ENCODE data around the gene ATP1A2.

The ATP1A2 gene

GRCh38 chr1:160112357-160112756, 3.2 kb upstream of the ATP1A2 start:
- Histone ChIP-seq H3K4me1 (ENCODE audit: control insufficient read depth in 2 of 2, insufficient read depth in 2 of 2, low read length in 2 of 2) (no peaks in the 10 kb centered on the region), H3K27me3 (ENCODE audit: control insufficient read depth in 2 of 2, insufficient read depth in 2 of 2, low read length in 2 of 2) (peaks cover 6 to 7% of the 10 kb centered on the region in 2 donors), H3K9ac (ENCODE audit: low read depth in 1 of 2, low read length in 2 of 2) (no peak overlapping the region), H3K9me3 (ENCODE audit: control insufficient read depth in 2 of 2, low read length in 2 of 2) (no peaks in the 10 kb centered on the region), H3K36me3 (ENCODE audit: control insufficient read depth in 2 of 2, insufficient read depth in 2 of 2, low read length in 2 of 2) (no peaks in the 10 kb centered on the region), H3K27ac (ENCODE audit: low read depth in 2 of 2, low read length in 2 of 2) (no peak overlapping the region), H3K4me3 (ENCODE audit: low read length in 2 of 2) (no peak overlapping the region)

GRCh38 chr1:160113407-160113806, 2.2 kb upstream of the ATP1A2 start:
- Histone ChIP-seq H3K9me3 (ENCODE audit: control insufficient read depth in 2 of 2, low read length in 2 of 2) (no peaks in the 10 kb centered on the region), H3K27me3 (ENCODE audit: control insufficient read depth in 2 of 2, insufficient read depth in 2 of 2, low read length in 2 of 2) (peaks cover 6 to 9% of the 10 kb centered on the region in 2 donors), H3K36me3 (ENCODE audit: control insufficient read depth in 2 of 2, insufficient read depth in 2 of 2, low read length in 2 of 2) (no peaks in the 10 kb centered on the region), H3K4me1 (ENCODE audit: control insufficient read depth in 2 of 2, insufficient read depth in 2 of 2, low read length in 2 of 2) (no peaks in the 10 kb centered on the region), H3K27ac (ENCODE audit: low read depth in 2 of 2, low read length in 2 of 2) (no peak overlapping the region), H3K9ac (ENCODE audit: low read depth in 1 of 2, low read length in 2 of 2) (no peak overlapping the region), H3K4me3 (ENCODE audit: low read length in 2 of 2) (no peak overlapping the region)

GRCh38 chr1:160114085-160114484, 1.5 kb upstream of the ATP1A2 start:
- H3K9me3 ChIP-seq (ENCODE audit: control insufficient read depth in 2 of 2, low read length in 2 of 2) = no peaks in the 10 kb centered on the region
- H3K36me3 ChIP-seq (ENCODE audit: control insufficient read depth in 2 of 2, insufficient read depth in 2 of 2, low read length in 2 of 2) = no peaks in the 10 kb centered on the region
- H3K27ac ChIP-seq (ENCODE audit: low read depth in 2 of 2, low read length in 2 of 2) = no peak overlapping the region
- H3K9ac ChIP-seq (ENCODE audit: low read depth in 1 of 2, low read length in 2 of 2) = no peak overlapping the region
- no peak overlapping the region for H3K4me3 ChIP-seq (ENCODE audit: low read length in 2 of 2)
- H3K4me1 ChIP-seq (ENCODE audit: control insufficient read depth in 2 of 2, insufficient read depth in 2 of 2, low read length in 2 of 2) = no peaks in the 10 kb centered on the region
- H3K27me3 ChIP-seq (ENCODE audit: control insufficient read depth in 2 of 2, insufficient read depth in 2 of 2, low read length in 2 of 2) = peaks cover 6 to 9% of the 10 kb centered on the region in 2 donors

- Histone ChIP-seq H3K9ac (ENCODE audit: low read depth in 1 of 2, low read length in 2 of 2) (no peak overlapping the region), H3K27ac (ENCODE audit: low read depth in 2 of 2, low read length in 2 of 2) (peak overlapping the region in 1 of 2 donors; percentile 17), H3K36me3 (ENCODE audit: control insufficient read depth in 2 of 2, insufficient read depth in 2 of 2, low read length in 2 of 2) (no peaks in the 10 kb centered on the region), H3K4me3 (ENCODE audit: low read length in 2 of 2) (peak overlapping the region; percentile 17 to 42), H3K4me1 (ENCODE audit: control insufficient read depth in 2 of 2, insufficient read depth in 2 of 2, low read length in 2 of 2) (no peaks in the 10 kb centered on the region), H3K9me3 (ENCODE audit: control insufficient read depth in 2 of 2, low read length in 2 of 2) (no peaks in the 10 kb centered on the region), H3K27me3 (ENCODE audit: control insufficient read depth in 2 of 2, insufficient read depth in 2 of 2, low read length in 2 of 2) (peaks cover 6 to 9% of the 10 kb centered on the region in 2 donors)
Measured at GRCh38 chr1:160116283-160117147, 956 bp downstream of the ATP1A2 start.

GRCh38 chr1:160117300-160117699, 1.7 kb downstream of the ATP1A2 start:
- H3K27me3 ChIP-seq (ENCODE audit: control insufficient read depth in 2 of 2, insufficient read depth in 2 of 2, low read length in 2 of 2) = peaks cover 6 to 9% of the 10 kb centered on the region in 2 donors
- H3K4me1 ChIP-seq (ENCODE audit: control insufficient read depth in 2 of 2, insufficient read depth in 2 of 2, low read length in 2 of 2) = no peaks in the 10 kb centered on the region
- no peak overlapping the region for H3K27ac ChIP-seq (ENCODE audit: low read depth in 2 of 2, low read length in 2 of 2)
- H3K9me3 ChIP-seq (ENCODE audit: control insufficient read depth in 2 of 2, low read length in 2 of 2) = no peaks in the 10 kb centered on the region
- H3K4me3 ChIP-seq (ENCODE audit: low read length in 2 of 2) = peak overlapping the region in 1 of 2 donors; percentile 42
- no peaks in the 10 kb centered on the region for H3K36me3 ChIP-seq (ENCODE audit: control insufficient read depth in 2 of 2, insufficient read depth in 2 of 2, low read length in 2 of 2)
- H3K9ac ChIP-seq (ENCODE audit: low read depth in 1 of 2, low read length in 2 of 2) = no peak overlapping the region

- Histone ChIP-seq H3K36me3 (ENCODE audit: control insufficient read depth in 2 of 2, insufficient read depth in 2 of 2, low read length in 2 of 2) (no peaks in the 10 kb centered on the region), H3K9me3 (ENCODE audit: control insufficient read depth in 2 of 2, low read length in 2 of 2) (no peaks in the 10 kb centered on the region), H3K9ac (ENCODE audit: low read depth in 1 of 2, low read length in 2 of 2) (no peak overlapping the region), H3K27me3 (ENCODE audit: control insufficient read depth in 2 of 2, insufficient read depth in 2 of 2, low read length in 2 of 2) (peaks cover 6 to 9% of the 10 kb centered on the region in 2 donors), H3K4me3 (ENCODE audit: low read length in 2 of 2) (no peak overlapping the region), H3K27ac (ENCODE audit: low read depth in 2 of 2, low read length in 2 of 2) (no peak overlapping the region), H3K4me1 (ENCODE audit: control insufficient read depth in 2 of 2, insufficient read depth in 2 of 2, low read length in 2 of 2) (no peaks in the 10 kb centered on the region)
Measured at GRCh38 chr1:160117709-160118183, 2.2 kb downstream of the ATP1A2 start.

- Histone ChIP-seq H3K27me3 (ENCODE audit: control insufficient read depth in 2 of 2, insufficient read depth in 2 of 2, low read length in 2 of 2) (peaks cover 6 to 9% of the 10 kb centered on the region in 2 donors), H3K4me1 (ENCODE audit: control insufficient read depth in 2 of 2, insufficient read depth in 2 of 2, low read length in 2 of 2) (no peaks in the 10 kb centered on the region), H3K9ac (ENCODE audit: low read depth in 1 of 2, low read length in 2 of 2) (no peak overlapping the region), H3K27ac (ENCODE audit: low read depth in 2 of 2, low read length in 2 of 2) (no peak overlapping the region), H3K9me3 (ENCODE audit: control insufficient read depth in 2 of 2, low read length in 2 of 2) (no peaks in the 10 kb centered on the region), H3K36me3 (ENCODE audit: control insufficient read depth in 2 of 2, insufficient read depth in 2 of 2, low read length in 2 of 2) (no peaks in the 10 kb centered on the region), H3K4me3 (ENCODE audit: low read length in 2 of 2) (no peak overlapping the region)
Measured at GRCh38 chr1:160118928-160119327, 3.4 kb downstream of the ATP1A2 start.

GRCh38 chr1:160120797-160121196, 5.2 kb downstream of the ATP1A2 start:
- Histone ChIP-seq H3K9ac (ENCODE audit: low read depth in 1 of 2, low read length in 2 of 2) (no peak overlapping the region), H3K4me1 (ENCODE audit: control insufficient read depth in 2 of 2, insufficient read depth in 2 of 2, low read length in 2 of 2) (no peaks in the 10 kb centered on the region), H3K36me3 (ENCODE audit: control insufficient read depth in 2 of 2, insufficient read depth in 2 of 2, low read length in 2 of 2) (no peaks in the 10 kb centered on the region), H3K27ac (ENCODE audit: low read depth in 2 of 2, low read length in 2 of 2) (no peak overlapping the region), H3K9me3 (ENCODE audit: control insufficient read depth in 2 of 2, low read length in 2 of 2) (no peaks in the 10 kb centered on the region), H3K27me3 (ENCODE audit: control insufficient read depth in 2 of 2, insufficient read depth in 2 of 2, low read length in 2 of 2) (peaks cover 5 to 6% of the 10 kb centered on the region in 2 donors), H3K4me3 (ENCODE audit: low read length in 2 of 2) (no peak overlapping the region)

GRCh38 chr1:160121388-160121787, 5.8 kb downstream of the ATP1A2 start:
- Histone ChIP-seq H3K36me3 (ENCODE audit: control insufficient read depth in 2 of 2, insufficient read depth in 2 of 2, low read length in 2 of 2) (no peaks in the 10 kb centered on the region), H3K27me3 (ENCODE audit: control insufficient read depth in 2 of 2, insufficient read depth in 2 of 2, low read length in 2 of 2) (peaks cover 5 to 6% of the 10 kb centered on the region in 2 donors), H3K9ac (ENCODE audit: low read depth in 1 of 2, low read length in 2 of 2) (no peak overlapping the region), H3K4me1 (ENCODE audit: control insufficient read depth in 2 of 2, insufficient read depth in 2 of 2, low read length in 2 of 2) (no peaks in the 10 kb centered on the region), H3K4me3 (ENCODE audit: low read length in 2 of 2) (no peak overlapping the region), H3K9me3 (ENCODE audit: control insufficient read depth in 2 of 2, low read length in 2 of 2) (no peaks in the 10 kb centered on the region), H3K27ac (ENCODE audit: low read depth in 2 of 2, low read length in 2 of 2) (no peak overlapping the region)

GRCh38 chr1:160122978-160123495, 7.5 kb downstream of the ATP1A2 start:
- no peak overlapping the region for H3K27ac ChIP-seq (ENCODE audit: low read depth in 2 of 2, low read length in 2 of 2)
- no peak overlapping the region for H3K4me3 ChIP-seq (ENCODE audit: low read length in 2 of 2)
- no peaks in the 10 kb centered on the region for H3K36me3 ChIP-seq (ENCODE audit: control insufficient read depth in 2 of 2, insufficient read depth in 2 of 2, low read length in 2 of 2)
- no peaks in the 10 kb centered on the region for H3K4me1 ChIP-seq (ENCODE audit: control insufficient read depth in 2 of 2, insufficient read depth in 2 of 2, low read length in 2 of 2)
- no peak overlapping the region for H3K9ac ChIP-seq (ENCODE audit: low read depth in 1 of 2, low read length in 2 of 2)
- no peaks in the 10 kb centered on the region for H3K9me3 ChIP-seq (ENCODE audit: control insufficient read depth in 2 of 2, low read length in 2 of 2)
- no peaks in the 10 kb centered on the region for H3K27me3 ChIP-seq (ENCODE audit: control insufficient read depth in 2 of 2, insufficient read depth in 2 of 2, low read length in 2 of 2)
